Skeletal muscle tissue (tissue), 4 donors: ENCODE data around the gene TNFRSF25. TPM values are rescaled to one million over a fixed set of nuclear protein-coding genes. Genes with fewer than 3 reads are reported as not detected.
A peak's percentile ranks its signal among the peaks of the same experiment; 100 is the strongest.
"Not testable (repeated sequence)": the region's sequence is repeated elsewhere in the genome, so short reads cannot be mapped to it uniquely, and the experiment has no call there.

Experiments
- H3K27ac ChIP-seq: one replicate; pipeline ENCODE4 v1.7.0; 2013; ENCODE audit warnings: mild to moderate bottlenecking, low read depth, low read length, inconsistent platforms
- H3K27me3 ChIP-seq, 3 donors: one replicate each; pipeline ENCODE4 v1.7.0; 2013; ENCODE audit warnings: low read length in 3 of 3; ENCODE audit not compliant: control insufficient read depth in 3 of 3, insufficient read depth in 3 of 3
- H3K36me3 ChIP-seq, 3 donors: one replicate each; pipeline ENCODE4 v1.7.0; 2013; ENCODE audit warnings: low read length in 3 of 3; ENCODE audit not compliant: control insufficient read depth in 3 of 3, insufficient read depth in 3 of 3
- H3K4me1 ChIP-seq, 3 donors: one replicate each; pipeline ENCODE4 v1.7.0; 2013; ENCODE audit warnings: low read length in 3 of 3, mild to moderate bottlenecking in 3 of 3; ENCODE audit not compliant: control insufficient read depth in 3 of 3, insufficient read depth in 3 of 3
- H3K4me3 ChIP-seq, 3 donors: one replicate each; pipeline ENCODE4 v1.7.0; 2013; ENCODE audit warnings: low read length in 3 of 3
- H3K9ac ChIP-seq, 3 donors: one replicate each; pipeline ENCODE4 v1.7.0; 2013; ENCODE audit warnings: low read length in 3 of 3, mild to moderate bottlenecking in 3 of 3, moderate library complexity in 2 of 3, low read depth in 1 of 3
- H3K9me3 ChIP-seq, 3 donors: one replicate each; pipeline ENCODE4 v1.7.0; 2013; ENCODE audit warnings: low read length in 3 of 3; ENCODE audit not compliant: control insufficient read depth in 3 of 3
- total RNA-seq: library from RNA; depleted of rRNA; stranded (reverse); fragments of >200 nt; gene quantifications from one replicate; pipeline ENCODE4 v1.2.3, GENCODE V29; 2014
- donor health status: Osteomylitis.

TNFRSF25 gene
- total RNA-seq, 1 donor from 2014 or later: 3.7 TPM

- Histone ChIP-seq H3K27me3 (peaks cover 47 to 77% (median 65%) of the 10 kb centered on the region in 3 donors), H3K4me3 (peak overlapping the region in 1 of 3 donors; percentile 6), H3K4me1 (peaks cover 0 to 4% (median 0%) of the 10 kb centered on the region in 3 donors), H3K27ac (no peak overlapping the region), H3K9ac (no peak overlapping the region), H3K9me3 (no peaks in the 10 kb centered on the region), H3K36me3 (no peaks in the 10 kb centered on the region)
These were observed 18.8 kb downstream of the TNFRSF25 start for GRCh38 chr1:6447016-6447817.

GRCh38 chr1:6446665-6447015 lies 19.3 kb downstream of the TNFRSF25 start:
- Histone ChIP-seq H3K9ac (no peak overlapping the region), H3K36me3 (no peaks in the 10 kb centered on the region), H3K9me3 (no peaks in the 10 kb centered on the region), H3K27ac (no peak overlapping the region), H3K4me3 (no peak overlapping the region), H3K27me3 (peaks cover 45 to 79% (median 65%) of the 10 kb centered on the region in 3 donors), H3K4me1 (peaks cover 0 to 4% (median 0%) of the 10 kb centered on the region in 3 donors)

- not testable (repeated sequence) for H3K27ac ChIP-seq, H3K9ac ChIP-seq, H3K4me3 ChIP-seq, H3K36me3 ChIP-seq, H3K9me3 ChIP-seq, H3K4me1 ChIP-seq
- H3K27me3 ChIP-seq: peaks cover 47 to 79% (median 65%) of the 10 kb centered on the region in 3 donors
These were observed 20.0 kb downstream of the TNFRSF25 start for GRCh38 chr1:6445929-6446328.

GRCh38 chr1:6445062-6445763 lies 20.8 kb downstream of the TNFRSF25 start:
- H3K36me3 ChIP-seq: no peaks in the 10 kb centered on the region
- H3K9me3 ChIP-seq: no peaks in the 10 kb centered on the region
- H3K9ac ChIP-seq: no peak overlapping the region
- peaks cover 0 to 4% (median 0%) of the 10 kb centered on the region in 3 donors for H3K4me1 ChIP-seq
- H3K27ac ChIP-seq: no peak overlapping the region
- H3K27me3 ChIP-seq: peaks cover 42 to 77% (median 62%) of the 10 kb centered on the region in 3 donors
- no peak overlapping the region for H3K4me3 ChIP-seq

- Histone ChIP-seq H3K27me3 (peaks cover 36 to 73% (median 58%) of the 10 kb centered on the region in 3 donors), H3K9me3 (no peaks in the 10 kb centered on the region), H3K36me3 (no peaks in the 10 kb centered on the region), H3K4me3 (no peak overlapping the region), H3K27ac (no peak overlapping the region), H3K4me1 (peaks cover 0 to 4% (median 0%) of the 10 kb centered on the region in 3 donors), H3K9ac (no peak overlapping the region)
These were observed 21.6 kb downstream of the TNFRSF25 start for GRCh38 chr1:6444377-6444776.

- H3K9me3 ChIP-seq: no peaks in the 10 kb centered on the region
- H3K4me1 ChIP-seq: peaks cover 0 to 4% (median 0%) of the 10 kb centered on the region in 3 donors
- peaks cover 35 to 70% (median 56%) of the 10 kb centered on the region in 3 donors for H3K27me3 ChIP-seq
- H3K36me3 ChIP-seq: no peaks in the 10 kb centered on the region
- H3K9ac ChIP-seq: no peak overlapping the region
- no peak overlapping the region for H3K27ac ChIP-seq
- no peak overlapping the region for H3K4me3 ChIP-seq
These were observed 22.4 kb downstream of the TNFRSF25 start for GRCh38 chr1:6443339-6444115.

DNA sequence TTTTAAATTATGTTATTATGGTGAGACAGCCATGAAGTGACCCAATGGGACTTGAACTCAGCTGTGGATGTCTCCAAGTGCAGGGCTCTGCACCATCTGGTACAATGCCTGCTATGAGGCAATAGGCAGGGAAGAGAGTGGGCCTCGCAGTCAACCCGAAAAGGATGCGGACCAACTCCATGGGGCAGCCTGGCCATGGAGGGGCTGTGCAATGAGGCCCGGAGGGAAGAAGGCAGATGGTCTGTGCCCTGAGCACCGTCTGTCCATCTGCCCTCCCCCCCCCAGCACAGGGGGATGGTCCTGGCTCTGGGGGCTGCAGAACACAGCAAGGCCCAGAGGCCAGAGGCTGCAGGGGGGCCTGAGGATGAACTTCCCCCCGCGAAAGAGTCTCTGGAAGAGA lies 24.4 kb downstream of the TNFRSF25 start:
- no peak overlapping the region for H3K4me3 ChIP-seq
- no peaks in the 10 kb centered on the region for H3K9me3 ChIP-seq
- H3K36me3 ChIP-seq: no peaks in the 10 kb centered on the region
- no peak overlapping the region for H3K27ac ChIP-seq
- H3K4me1 ChIP-seq: no peaks in the 10 kb centered on the region
- peaks cover 36 to 62% (median 49%) of the 10 kb centered on the region in 3 donors for H3K27me3 ChIP-seq
- H3K9ac ChIP-seq: no peak overlapping the region

- Histone ChIP-seq H3K9ac (no peak overlapping the region), H3K27me3 (peaks cover 32 to 61% (median 44%) of the 10 kb centered on the region in 3 donors), H3K4me3 (no peak overlapping the region), H3K36me3 (no peaks in the 10 kb centered on the region), H3K9me3 (no peaks in the 10 kb centered on the region), H3K27ac (no peak overlapping the region), H3K4me1 (no peaks in the 10 kb centered on the region)
These were observed 25.5 kb downstream of the TNFRSF25 start for GRCh38 chr1:6440198-6441126.

GRCh38 chr1:6438047-6438525 lies 27.9 kb downstream of the TNFRSF25 start:
- H3K36me3 ChIP-seq: no peaks in the 10 kb centered on the region
- H3K9ac ChIP-seq: no peak overlapping the region
- H3K4me1 ChIP-seq: no peaks in the 10 kb centered on the region
- H3K4me3 ChIP-seq: no peak overlapping the region
- peaks cover 22 to 41% (median 32%) of the 10 kb centered on the region in 3 donors for H3K27me3 ChIP-seq
- H3K27ac ChIP-seq: no peak overlapping the region
- no peaks in the 10 kb centered on the region for H3K9me3 ChIP-seq
